Right kidney (tissue), 1 donor: ENCODE results near the gene TAGLN.
"Not testable (repeated sequence)": the region's sequence is repeated elsewhere in the genome, so short reads cannot be mapped to it uniquely, and the experiment has no call there.

ENCODE experiments used
- DNase-seq: peaks from one replicate; pipeline ENCODE4 v3.0.0-alpha.2; 2016

Gene TAGLN

DNA sequence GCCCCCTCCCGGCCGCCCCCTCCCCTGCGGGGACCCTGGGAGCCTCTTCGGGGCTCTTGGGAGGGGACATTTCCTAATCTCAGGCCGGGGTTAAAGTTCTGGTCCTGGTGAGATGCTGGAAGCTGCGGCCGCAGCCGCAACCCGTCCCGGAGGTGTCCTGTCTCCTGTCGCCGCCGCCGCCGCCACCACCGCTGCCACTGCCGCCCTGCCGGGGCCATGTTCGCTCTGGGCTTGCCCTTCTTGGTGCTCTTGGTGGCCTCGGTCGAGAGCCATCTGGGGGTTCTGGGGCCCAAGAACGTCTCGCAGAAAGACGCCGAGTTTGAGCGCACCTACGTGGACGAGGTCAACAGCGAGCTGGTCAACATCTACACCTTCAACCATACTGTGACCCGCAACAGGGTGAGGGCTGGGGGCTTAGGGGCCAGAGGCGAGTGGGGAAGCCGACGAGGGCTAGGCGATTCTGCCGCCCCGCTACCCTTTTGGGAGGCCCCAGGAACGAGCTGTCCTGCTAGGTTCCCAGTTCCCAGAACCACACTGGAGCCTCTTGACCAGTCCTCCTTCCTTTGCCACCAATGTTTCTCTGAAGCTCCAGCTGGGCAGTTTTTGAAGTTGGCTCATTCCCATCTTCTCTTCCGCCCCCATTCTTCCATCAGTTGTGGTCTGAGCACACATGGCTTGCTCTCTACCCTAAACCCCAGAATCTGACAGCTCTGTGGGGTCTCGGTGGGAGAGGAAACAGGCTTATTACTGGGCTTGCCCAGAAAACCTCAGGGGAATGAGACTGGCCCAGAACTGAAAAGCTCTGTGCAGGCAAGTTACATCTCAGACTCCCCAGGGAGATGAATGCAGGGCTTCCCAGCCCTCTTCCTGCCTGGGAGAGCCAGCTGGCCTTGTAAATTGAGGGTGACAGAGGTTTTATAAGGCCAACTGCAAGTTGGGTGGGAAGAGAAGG is 19.8 kb upstream of the TAGLN start:
- DNase-seq: peak; percentile 73

DNA sequence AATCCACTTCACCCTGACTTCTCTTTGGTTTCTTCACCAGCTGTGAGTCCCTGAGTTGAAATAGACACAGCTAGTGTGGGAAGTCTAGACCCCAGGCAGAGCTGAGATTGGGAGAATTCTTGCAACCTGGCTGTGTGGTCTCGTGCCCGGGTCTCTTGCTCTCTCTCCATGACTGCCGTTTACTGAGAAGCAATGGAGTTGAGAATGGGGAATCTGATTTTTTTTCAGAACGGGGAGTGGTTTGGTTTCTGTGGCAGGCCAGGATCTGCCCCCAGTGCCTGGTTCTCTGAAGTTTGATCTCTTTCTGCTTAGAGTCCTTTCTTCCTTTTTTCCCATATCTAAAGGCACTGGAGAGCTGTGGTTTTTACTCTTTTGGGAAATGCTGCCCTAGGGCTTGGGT is 19.1 kb upstream of the TAGLN start:
- no peak for DNase-seq

DNA sequence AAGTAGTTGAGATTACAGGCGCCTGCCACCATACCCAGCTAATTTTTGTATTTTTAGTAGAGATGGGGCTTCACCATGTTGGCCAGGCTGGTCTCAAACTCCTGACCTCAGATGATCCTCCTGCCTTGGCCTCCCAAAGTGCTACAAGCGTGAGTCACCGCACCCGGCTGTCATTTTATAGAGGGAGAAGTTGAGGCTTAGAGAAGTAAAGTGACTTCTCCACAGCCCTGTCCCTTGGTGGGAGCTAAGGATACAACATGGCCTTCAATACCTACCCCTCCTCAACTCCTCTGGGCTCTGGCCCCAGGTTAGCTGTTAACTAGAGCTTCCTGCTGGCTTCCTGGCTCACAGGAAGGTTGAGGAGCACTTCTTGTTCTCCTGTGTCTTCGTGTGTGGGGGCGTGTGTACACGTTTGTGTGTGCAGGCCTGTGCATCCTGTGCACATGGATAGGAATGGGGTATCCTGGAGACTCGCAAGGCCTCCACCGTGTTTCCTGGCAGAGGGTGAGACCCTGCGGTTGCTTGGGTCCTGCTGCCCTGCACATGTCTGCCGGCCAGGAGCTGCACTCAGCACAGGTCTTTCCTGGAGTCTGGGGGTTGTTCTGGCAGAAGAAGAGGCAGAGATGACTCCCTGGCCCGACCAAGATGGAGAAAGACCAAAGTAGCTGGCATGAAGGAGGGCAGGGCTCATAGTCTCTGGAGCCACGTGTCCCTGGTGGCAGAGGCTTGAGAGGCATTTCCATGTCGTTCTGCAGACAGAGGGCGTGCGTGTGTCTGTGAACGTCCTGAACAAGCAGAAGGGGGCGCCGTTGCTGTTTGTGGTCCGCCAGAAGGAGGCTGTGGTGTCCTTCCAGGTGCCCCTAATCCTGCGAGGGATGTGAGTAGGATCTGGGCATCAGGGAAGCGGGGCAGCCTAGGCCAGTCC is 18.2 kb upstream of the TAGLN start:
- peak; percentile 22 for DNase-seq

DNA sequence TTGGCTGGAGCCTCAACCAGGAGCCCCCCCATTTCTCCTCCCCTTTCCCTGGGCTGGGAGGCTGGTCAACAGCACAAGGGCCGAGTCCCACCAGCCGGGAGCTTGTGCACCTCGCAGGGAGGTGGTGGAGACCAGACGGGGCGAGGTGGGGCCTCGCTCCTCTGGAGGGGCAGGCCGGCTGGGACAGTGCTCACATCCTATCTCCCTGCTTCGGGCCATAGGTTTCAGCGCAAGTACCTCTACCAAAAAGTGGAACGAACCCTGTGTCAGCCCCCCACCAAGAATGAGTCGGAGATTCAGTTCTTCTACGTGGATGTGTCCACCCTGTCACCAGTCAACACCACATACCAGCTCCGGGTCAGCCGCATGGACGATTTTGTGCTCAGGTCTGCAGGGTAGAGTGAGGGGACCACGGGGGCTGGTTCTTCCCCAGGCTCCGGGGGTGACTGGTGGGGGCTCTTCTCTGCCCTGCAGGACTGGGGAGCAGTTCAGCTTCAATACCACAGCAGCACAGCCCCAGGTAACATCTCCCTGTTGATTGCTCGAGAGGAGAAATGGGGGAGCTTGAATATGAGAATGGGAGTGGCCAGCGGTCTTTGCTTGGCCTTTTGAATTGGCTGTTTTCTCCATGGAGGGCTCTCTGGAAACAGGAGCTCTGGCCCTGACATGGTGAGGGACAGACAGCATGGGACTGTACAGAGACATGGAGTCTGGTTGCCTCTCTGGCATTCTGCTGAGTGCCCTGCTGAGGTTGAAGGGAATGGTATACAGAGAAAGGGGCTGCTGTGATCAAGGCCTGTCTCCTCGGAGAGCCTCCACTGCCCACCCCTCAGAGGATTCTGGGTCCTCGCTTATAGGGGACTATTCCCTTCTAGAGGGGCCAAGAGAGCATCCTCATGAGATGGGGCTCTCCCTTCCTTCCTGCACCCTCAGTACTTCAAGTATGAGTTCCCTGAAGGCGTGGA is 17.3 kb upstream of the TAGLN start:
- no peak for DNase-seq

DNA sequence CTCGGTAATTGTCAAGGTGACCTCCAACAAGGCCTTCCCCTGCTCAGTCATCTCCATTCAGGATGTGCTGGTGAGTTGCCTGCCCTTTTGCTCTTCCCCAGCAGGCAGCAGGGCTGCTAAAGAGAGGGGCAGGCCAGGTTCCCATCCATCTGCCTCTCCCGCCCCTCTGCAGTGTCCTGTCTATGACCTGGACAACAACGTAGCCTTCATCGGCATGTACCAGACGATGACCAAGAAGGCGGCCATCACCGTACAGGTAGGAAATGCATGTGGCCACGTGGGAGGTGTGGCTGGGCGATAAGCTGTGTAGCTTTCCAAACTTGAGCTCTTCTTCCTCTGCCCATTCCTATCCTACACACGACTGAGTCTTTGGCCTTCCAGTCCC is 16.6 kb upstream of the TAGLN start:
- DNase-seq: no peak

DNA sequence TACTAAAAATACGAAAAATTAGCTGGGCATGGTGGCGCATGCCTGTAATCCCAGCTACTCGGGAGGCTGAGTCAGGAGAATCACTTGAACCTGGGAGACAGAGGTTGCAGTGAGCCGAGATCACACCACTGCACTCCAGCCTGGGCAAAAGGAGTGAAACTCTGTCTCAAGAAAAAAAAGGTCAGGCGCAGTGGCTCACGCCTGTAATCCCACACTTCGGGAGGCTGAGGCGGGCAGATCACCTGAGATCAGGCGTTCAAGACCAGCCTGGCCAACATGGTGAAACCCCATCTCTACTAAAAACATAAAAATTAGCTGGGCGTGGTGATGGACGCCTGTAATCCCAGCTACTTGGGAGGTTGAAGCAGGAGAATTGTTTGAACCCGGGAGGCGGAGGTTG is 16.0 kb upstream of the TAGLN start:
- not testable (repeated sequence) for DNase-seq

DNA sequence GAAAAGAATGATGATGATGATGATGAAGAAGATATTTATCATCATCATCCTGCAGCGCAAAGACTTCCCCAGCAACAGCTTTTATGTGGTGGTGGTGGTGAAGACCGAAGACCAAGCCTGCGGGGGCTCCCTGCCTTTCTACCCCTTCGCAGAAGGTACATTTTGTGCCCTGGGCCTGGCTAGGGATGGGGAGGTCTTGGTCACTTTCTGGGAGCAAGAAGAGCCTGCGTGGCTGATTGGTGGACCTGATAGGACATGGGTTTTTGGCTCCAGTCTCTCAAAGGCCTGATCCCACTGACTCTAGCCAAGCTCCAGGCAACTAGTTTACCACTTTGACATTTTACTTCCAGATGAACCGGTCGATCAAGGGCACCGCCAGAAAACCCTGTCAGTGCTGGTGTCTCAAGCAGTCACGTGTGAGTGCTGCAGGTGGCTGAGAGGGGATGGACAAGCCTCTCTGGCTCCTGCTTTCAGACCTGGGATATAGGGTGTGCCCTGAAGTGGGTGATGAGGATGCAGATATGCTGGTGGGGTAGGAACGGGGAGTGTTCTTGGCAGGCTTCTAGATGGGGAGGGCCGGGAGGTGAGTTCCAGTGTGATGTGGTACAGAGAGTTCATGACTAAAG is 15.3 kb upstream of the TAGLN start:
- no peak for DNase-seq

DNA sequence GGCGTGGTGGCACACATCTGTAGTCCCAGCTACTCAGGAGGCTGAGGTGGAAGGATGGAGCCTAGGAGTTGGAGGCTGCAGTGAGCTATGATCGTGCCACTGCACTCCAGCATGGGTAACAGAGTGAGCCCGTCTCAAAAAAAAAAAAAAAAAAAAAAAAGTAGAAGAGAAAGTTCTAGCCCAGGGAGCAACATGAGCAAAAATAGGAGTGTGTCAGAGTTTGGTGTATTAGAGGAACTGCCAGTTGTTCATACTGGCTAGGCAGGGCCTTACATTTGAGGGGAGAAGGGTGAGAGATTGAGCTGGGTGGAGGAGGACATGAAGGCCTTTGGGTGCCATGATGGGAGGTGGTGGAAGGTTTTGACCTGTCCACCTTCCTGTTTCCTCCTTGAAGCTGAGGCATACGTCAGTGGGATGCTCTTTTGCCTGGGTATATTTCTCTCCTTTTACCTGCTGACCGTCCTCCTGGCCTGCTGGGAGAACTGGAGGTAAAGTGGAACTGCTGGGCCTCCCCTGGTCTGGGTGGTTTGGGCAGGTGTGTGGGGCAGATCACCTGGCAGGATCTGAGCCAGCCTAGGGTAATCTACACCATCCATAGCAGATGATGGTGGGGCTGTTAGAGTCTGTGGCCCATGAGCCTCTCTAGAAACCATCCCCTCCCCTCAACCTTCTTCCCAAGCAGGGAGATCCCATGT is 13.3 kb upstream of the TAGLN start:
- DNase-seq: no peak

DNA sequence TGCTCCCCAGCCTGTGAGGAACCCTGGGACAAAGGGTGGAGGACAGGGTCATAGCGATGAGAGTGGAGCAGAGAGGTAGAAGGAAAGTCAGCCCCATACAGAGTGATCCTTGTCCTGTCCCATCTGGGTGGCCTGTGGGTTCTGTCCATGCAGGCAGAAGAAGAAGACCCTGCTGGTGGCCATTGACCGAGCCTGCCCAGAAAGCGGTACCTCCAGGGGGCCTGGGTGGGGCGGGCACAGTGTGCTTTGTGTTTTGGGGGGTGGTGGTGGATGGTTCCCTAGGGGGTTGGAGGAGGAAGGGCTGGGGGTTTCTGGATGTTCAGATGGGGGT is 12.8 kb upstream of the TAGLN start:
- DNase-seq: no peak

DNA sequence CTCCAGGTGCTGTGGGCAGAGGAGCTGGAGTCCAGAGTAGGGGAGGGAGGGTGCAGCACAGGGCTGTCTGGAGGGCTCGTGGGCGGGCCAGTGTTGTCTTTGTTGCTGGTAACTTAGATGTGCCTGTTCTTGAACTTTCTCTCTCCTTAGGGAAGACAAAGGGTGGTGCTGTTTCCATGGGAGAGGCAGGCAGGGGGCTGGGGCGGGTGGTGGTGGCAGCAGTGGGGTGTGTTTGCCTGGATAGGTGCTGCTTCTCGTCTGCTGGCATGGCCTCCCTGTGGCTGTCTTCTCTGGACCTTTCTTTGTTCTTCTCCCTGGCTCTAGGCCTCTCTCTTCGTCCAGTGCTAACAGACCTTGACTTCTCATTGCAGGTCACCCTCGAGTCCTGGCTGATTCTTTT is 12.2 kb upstream of the TAGLN start:
- DNase-seq: no peak

DNA sequence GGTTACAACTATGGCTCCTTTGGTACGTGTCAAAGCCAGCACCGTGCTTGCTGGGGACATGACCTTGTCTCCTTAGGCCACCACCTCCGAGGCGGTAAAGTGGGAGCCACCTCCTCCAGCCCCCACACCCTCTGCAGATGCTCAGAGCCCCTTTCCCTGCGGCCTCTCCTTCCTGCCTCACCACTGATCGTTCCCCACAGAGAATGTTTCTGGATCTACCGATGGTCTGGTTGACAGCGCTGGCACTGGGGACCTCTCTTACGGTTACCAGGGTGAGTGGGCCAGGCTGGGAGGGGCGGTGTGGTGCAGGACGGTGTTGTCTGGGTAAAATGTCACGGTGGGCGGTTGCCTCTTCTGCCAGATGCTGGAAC is 11.8 kb upstream of the TAGLN start:
- DNase-seq: no peak

DNA sequence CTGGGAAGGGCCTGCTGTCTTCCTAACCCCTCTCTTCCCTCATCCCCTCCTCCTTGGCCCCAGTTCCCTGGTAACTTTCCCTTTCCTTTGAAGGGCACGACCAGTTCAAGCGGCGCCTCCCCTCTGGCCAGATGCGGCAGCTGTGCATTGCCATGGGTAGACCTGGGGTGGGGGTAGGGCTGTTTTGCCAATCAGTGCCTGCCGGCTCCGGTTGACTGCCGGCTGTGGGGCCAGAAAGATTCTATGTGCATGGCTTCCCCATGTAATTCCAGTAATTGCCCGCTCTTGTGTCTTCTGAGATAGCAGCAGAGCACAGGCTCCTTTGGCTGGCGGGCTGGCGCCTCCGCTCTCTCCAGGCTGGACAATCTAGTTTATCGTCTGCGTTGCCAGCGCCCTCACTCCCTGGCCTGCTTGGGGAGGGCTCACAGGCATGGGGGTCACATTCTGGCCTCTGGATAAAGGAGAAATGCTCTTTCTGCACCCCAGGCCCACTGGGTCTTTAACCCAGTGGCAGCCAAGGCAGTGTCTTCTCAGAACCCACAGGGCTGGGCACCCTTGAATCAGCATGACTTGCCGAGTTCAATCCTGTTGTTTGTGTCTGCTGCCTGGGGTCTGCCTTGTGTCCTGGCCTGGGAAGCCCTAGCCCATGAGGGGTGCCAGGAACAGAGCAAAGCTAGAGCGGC is 11.2 kb upstream of the TAGLN start:
- no peak for DNase-seq

DNA sequence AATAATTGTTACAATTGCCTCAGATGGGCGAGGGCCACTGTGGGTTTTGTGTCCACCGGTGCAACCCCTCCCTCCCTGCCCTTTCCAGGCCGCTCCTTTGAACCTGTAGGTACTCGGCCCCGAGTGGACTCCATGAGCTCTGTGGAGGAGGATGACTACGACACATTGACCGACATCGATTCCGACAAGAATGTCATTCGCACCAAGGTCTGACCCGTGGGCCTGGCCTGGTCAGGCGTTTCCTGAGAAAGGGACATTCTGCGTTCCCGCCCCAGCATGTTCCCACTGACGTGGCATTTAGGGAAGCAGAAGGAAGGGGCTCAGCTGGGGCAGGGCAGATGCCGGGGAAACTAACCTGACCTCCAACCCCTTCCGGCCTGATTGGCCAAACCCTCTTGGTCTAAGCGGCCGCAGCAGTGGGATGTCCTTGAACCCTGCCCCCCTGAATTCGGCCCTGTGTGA is 10.5 kb upstream of the TAGLN start:
- DNase-seq: no peak

DNA sequence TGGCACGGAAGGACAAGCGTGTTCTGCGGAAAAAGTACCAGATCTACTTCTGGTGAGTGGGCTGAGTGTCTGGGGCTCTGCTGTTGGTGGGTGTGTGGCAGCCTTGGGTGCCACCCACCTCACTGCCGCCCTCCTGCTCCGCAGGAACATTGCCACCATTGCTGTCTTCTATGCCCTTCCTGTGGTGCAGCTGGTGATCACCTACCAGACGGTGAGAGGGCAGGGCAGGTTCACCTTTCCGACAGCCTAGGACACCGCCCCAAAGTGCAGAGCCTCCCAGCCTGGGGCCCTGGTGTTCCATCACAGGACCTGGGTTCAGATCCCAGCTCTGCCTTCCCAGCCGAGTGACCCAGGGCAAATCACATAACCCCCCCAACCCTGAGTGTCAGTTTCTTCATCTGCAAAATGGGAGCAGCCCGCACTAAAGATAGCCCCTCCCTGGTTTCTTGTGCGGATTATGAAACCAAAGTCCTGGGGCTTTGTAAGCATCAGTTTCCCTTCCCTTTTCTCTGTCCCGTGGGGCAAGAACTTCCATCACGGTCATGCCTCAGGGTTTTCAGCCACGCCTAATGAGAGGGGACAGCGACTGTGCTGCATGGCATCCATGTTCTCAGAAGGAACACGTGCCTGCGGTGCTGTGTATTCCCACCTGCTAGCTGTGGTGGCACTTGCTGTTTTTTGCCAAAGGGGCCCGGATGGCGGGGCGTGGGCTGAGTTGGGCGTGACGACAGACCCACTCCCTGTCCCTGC is 9.8 kb upstream of the TAGLN start:
- no peak for DNase-seq

DNA sequence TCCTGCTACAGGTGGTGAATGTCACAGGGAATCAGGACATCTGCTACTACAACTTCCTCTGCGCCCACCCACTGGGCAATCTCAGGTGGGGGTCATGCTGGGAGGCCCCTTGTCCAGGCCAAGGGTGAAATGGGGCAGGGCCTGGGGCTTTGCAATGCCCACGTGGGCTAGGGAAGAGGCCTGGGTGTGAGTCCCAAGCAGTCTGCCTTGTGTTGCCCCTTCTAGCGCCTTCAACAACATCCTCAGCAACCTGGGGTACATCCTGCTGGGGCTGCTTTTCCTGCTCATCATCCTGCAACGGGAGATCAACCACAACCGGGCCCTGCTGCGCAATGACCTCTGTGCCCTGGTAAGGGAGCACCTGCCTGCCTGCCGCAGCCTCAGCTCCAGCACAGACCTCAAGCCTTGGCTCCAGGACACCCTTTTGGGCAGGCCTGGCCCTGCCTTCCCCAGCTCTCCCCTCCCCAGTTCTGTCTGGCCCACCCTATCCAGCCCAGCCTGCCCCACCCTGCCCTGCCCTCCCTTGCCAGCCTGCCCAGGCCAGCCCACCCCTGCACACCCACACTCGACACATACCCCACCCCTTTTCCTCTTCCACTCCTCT is 9.1 kb upstream of the TAGLN start:
- DNase-seq: no peak

DNA sequence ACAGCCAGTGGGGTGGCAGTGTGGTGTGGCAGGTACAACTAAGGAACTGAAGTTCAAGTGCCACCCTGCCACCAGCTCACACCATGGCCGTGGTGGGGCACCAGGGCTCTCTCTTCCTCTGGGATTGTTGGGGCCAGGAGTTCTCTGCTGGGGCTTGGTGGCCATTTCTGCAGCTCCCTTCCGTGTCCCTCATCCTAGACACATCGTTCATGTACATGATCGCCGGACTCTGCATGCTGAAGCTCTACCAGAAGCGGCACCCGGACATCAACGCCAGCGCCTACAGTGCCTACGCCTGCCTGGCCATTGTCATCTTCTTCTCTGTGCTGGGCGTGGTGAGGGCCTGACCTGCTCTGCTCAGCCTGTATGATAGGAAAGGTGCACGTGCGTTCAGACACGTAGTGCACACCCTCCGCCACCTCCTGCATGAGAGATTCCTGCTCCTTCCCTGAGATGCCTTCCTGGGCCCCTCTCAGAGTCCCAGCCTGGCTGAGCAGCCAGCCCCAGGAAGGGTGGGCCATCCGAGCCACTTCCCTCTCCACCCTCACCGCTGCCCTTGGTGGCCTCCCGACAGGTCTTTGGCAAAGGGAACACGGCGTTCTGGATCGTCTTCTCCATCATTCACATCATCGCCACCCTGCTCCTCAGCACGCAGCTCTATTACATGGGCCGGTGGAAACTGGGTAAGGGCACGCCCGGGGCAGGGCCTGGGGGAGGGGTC is 7.3 kb upstream of the TAGLN start:
- DNase-seq: no peak

DNA sequence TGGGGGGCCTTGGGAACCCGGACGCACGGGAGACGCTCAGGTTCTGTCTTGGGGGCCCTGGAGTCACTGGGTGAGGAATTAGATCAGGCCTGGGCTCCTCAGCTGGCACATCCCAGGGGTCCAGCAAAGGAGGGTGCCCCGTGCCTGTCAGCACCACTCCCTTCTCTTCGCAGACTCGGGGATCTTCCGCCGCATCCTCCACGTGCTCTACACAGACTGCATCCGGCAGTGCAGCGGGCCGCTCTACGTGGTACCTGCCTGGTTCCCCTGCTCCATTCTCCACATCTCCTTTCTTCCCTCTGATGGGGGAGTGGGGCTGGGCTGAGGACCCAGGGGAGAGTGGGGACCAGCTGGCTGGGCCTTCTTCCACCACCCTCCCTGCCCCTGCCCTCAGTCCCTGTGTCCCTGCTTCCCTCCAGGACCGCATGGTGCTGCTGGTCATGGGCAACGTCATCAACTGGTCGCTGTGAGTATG is 6.7 kb upstream of the TAGLN start:
- DNase-seq: no peak
